G401 (cell line): ENCODE results near the gene MTMR11. TPM values are rescaled to one million over a fixed set of nuclear protein-coding genes. Genes with fewer than 3 reads are reported as not detected.

Experiments
- DNase-seq: peaks from one replicate; pipeline ENCODE4 v3.0.0-alpha.2; 2015; ENCODE audit warnings: low spot score
- in situ Hi-C: cut with HindIII; loops from 2 replicates; pipeline ENCODE4 v1.10.0; 2016; ENCODE audit warnings: low sequenced_read_pairs, mixed read lengths
- total RNA-seq: library from RNA; depleted of rRNA; stranded (reverse); fragments of >200 nt; shearing (Covaris generic); gene quantifications from 2 replicates; pipeline ENCODE4 v1.2.3, GENCODE V29; 2014; rRNA removed

The MTMR11 gene
- total RNA-seq, 1 experiment from 2014 or later, result 7.8 TPM

GRCh38 chr1:149881876-149882275 is 54.8 kb downstream of the MTMR11 start:
- in situ Hi-C loops, result loop anchor here (25.0 kb wide), 1 partner anchor 180 kb away; the partner anchor contains the start of gene VPS45
- no peak for DNase-seq

- no peak for DNase-seq
- in situ Hi-C loops, result loop anchor here (25.0 kb wide), 1 partner anchor 183 kb away; the partner anchor contains the start of gene VPS45
These were observed 57.1 kb downstream of the MTMR11 start for GRCh38 chr1:149879556-149879955.

Other genes starting within 250 kb of the MTMR11 start
- gene FCGR1A, start 154.2 kb downstream of the MTMR11 start, total RNA-seq, result not detected in 2 replicates
- gene BOLA1, start 37.3 kb downstream of the MTMR11 start, total RNA-seq, result 2.0 TPM in 1 of 2 replicates, not detected in the other
- gene SV2A, start 19.0 kb downstream of the MTMR11 start, total RNA-seq, result 26.9 and 36.8 TPM in 2 replicates
- 20.3 and 23.3 TPM in 2 replicates for gene SF3B4, start 9.1 kb downstream of the MTMR11 start, total RNA-seq
- 6.0 and 11.9 TPM in 2 replicates for gene OTUD7B, start 73.8 kb upstream of the MTMR11 start, total RNA-seq
- gene VPS45, start 130.9 kb upstream of the MTMR11 start, total RNA-seq, result 35.3 and 43.2 TPM in 2 replicates
- 42.9 and 45.6 TPM in 2 replicates for gene PLEKHO1, start 213.0 kb upstream of the MTMR11 start, total RNA-seq